Heart left ventricle (tissue), 13 donors: ENCODE results near the gene CEBPZOS.
"Not testable (repeated sequence)": the region's sequence is repeated elsewhere in the genome, so short reads cannot be mapped to it uniquely, and the experiment has no call there.

Source experiments
- CTCF ChIP-seq, 12 donors: fragments of 200-600 bp; sonication (generic) in 4 of 12; IDR thresholded peaks; one replicate each; pipeline versions ENCODE4 v1.5.0 to v1.8.0; 2018 to 2022; ENCODE audit warnings: antibody characterized with exemption in 12 of 12, mild to moderate bottlenecking in 5 of 12
- POLR2A ChIP-seq, 2 donors: fragments of 450-650 bp; IDR thresholded peaks; one replicate each; pipeline ENCODE4 v1.6.1; 2017; ENCODE audit warnings: antibody characterized with exemption in 2 of 2, mild to moderate bottlenecking in 2 of 2, moderate library complexity in 2 of 2
- donor health status: ischemic (EF 13 %, LVEDD 7.1; RV severe dilation, severe dysfunction).
- donor health status: DM: no; HTN: yes; CAD: no.
- donor health status: DM: no; HTN: no; CAD: no.
- donor health status: ischemic (EF 25% LVEDD 6.9; RV normal size, moderate dysfunction).
- donor health status: ischemic (EF 25% LVEDD 5.7; RV mildly dilated, moderate dysfunction).
- donor health status: ischemic (EF 35%, LVEDD 5.7; RV mildly dilated, moderate dysfunction).
- donor health status: nonischemic (EF 11% LVEDD 7.7; RV severe dilation, severe dysfunction).
- donor health status: DM: yes; HTN: yes; CAD: no.
- donor health status: PGD.
- donor health status: ischemic (EF 29% LVEDD 5.4; RV normal size, mild dysfunction).
- donor health status: nonischemic (EF 23%, LVEDD 6.1; RV moderate dilation, normal function).

- TF ChIP-seq CTCF, POLR2A (IDR thresholded peaks at IDR 0.05): not testable (repeated sequence)
Observed at GRCh38 chr2:37205071-37205661, 8.9 kb downstream of the CEBPZOS start.
